Stimulated activated CD4-positive, alpha-beta T cell treated with anti-CD3 and anti-CD28 coated beads, Interleukin-2, amount 100 ng/mL, for 48 hours (primary cell): ENCODE results near the gene BCAT1.
A peak's percentile ranks its signal among the peaks of the same experiment; 100 is the strongest.
"Not testable (repeated sequence)": the region's sequence is repeated elsewhere in the genome, so short reads cannot be mapped to it uniquely, and the experiment has no call there.

Experiments used
- DNase-seq, 2 donors: peaks; one replicate each; pipeline ENCODE4 v3.0.0-alpha.2; 2020

The BCAT1 gene

DNA sequence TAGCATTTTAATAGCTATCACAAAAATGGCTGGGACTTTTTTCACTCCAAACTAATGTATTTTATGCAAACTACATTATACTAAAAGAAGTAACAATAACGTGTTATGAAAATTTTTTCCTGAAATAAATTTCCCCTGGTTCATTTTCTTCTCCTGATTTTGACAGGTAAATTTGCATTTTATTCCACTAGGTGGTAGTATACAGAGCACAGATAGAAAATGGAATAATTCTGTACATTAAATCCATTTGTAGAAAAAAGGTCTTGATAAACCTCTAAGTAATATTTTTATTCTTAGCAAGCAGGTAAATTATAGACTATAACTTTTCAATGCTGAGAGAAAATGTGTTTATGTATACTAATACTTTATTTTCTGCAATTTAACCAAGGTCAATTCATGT lies 96.5 kb downstream of the BCAT1 start:
- DNase-seq, result no peak

DNA sequence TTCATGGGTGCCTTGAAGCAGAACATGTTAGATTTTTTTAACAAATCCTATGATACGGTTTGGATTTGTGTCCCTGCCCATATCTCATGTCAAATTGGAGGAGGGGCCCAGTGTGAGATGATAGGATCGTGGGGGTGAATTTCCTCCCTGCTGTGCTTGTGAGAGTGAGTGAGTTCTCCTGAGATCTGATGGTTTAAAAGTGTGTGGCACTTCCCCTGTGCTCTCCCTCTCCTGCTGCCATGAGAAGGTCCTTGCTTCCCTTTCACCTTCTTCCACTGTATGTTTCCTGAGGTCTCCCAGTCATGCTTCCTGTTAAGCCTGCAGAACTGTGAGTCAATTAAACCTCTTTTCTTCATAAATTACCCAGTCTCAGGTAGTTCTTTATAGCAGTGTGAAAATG lies 97.0 kb downstream of the BCAT1 start:
- not testable (repeated sequence) for DNase-seq

DNA sequence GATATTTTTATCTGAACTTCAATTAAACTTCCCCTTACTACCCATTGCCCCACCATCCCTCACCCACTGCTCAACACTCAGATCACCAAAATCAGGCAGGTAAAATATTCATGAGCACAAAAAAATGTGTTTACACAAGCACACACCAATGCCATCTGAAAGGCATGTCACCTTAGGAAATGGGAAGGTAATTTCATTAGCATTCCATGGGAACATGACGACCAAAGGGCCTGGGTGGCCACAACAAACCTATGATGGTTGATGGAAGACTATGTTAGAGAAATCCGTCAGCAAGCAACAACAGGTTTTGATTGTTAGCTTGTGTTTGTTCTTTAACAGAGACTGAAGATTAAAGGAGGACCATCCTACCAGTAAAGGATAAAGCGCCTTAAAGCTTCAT lies 97.6 kb downstream of the BCAT1 start:
- DNase-seq, result no peak

DNA sequence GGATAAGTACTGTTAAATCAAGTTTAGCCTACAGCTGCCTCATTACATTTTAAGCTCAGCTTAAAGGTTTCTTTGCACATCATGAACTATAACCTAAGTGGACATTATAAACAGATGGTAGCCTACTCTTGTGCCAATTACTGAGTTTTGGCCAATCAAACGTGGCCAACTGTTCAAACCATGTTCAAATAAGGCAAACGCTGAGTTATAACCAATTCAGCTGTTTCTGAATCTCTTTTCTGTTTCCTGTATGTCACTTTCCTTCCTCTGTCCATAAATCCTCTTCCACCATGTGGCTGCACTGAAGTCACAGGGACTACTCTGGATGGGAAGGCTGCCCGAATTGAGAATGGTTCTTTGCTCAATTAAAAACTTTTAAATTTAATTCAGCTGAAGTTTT lies 98.4 kb downstream of the BCAT1 start:
- no peak for DNase-seq

DNA sequence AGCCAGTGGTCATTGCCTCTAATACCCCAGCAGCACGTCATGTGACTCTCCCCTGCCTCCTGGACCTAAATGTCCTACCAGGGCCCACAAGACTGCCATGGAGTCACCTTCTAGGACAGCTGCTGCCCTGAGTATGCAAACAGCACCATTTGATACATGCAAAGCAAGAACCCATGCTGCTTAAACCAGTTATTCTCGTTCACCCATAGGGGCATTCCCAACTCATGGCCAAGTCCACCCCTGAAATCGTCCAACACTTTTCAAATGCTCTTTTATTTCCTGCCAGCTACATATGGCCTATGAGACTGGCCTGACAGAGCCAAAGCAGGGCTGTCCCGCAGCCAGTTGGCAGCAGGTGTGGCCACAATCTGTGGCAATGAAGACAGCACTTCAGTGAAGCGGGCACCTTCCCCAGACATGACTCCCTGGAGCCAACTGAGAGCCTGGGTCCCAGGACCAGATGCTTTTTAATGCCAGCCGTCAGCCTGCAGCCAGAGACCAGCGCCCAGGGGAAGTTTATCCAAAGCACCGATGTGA lies 99.9 kb downstream of the BCAT1 start:
- no peak for DNase-seq

DNA sequence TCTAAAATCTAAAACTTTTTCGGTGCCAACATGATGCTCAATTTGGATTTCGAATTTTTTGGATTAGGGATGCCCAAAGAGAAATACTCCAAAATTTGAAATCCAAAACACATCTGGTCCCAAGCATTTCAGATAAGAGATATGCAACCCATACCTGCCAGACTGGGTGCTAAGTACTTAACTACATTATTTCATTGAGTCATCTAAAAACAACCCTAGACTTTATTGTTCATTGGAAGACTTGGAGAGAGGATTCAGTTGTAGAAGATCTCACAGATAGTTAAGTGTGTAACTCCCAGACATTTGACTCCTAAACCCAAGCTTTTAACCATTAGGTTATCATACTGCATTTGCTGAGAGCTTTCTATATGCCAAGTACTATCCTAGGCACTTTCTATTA lies 102.2 kb downstream of the BCAT1 start:
- DNase-seq, result no peak

DNA sequence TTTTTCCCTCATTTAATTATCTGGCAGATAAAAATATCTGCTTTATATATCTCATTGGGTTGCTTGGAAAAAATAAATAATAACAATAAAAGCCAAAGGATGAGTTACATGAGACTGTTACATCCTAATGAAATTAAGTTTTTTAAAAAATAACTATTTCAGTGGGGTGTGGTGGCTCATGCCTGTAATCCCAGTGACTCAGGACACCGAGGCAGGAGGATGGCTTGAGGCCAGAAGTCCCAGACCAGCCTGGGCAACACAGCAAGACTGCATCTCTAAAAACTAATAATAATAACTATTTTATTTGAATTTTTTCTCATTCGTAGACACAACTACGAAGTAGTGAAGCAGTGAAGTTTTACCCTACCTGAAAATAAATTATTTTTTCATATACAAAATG lies 103.3 kb downstream of the BCAT1 start:
- no peak for DNase-seq

DNA sequence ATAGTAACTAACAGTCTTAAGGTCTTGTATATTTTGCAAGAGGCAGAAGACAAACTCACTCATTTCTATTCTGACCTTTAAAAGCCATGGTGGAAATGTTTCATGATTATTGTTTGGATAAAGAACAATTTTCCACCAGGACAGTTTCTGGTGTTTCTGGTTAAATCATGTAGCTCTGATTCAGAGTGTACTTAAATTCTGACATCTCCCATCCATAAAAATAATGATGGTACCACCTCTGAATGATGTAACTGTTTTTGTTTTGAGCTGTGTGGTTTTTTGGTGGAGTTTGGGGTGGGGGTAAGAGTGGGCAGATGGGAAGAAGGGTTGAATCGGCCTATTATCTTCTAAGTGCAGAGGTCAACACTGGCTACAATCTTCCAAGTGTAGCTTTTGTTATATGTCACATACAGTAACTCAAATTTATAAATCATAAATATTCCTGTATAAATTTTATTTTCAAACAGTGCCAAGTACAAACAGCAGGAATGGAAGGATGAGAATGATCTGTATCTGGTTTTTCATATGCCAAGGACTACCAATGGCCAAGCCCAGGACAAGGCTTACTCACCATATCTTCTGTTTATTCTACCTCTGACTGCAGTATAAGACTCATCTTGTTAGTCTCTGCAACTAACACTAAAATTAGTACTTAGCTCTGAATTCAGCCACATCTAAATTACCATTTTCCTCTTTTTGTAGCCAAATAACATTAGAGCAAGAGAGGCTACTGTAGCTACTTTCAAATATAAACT lies 108.7 kb downstream of the BCAT1 start:
- DNase-seq, result no peak

DNA sequence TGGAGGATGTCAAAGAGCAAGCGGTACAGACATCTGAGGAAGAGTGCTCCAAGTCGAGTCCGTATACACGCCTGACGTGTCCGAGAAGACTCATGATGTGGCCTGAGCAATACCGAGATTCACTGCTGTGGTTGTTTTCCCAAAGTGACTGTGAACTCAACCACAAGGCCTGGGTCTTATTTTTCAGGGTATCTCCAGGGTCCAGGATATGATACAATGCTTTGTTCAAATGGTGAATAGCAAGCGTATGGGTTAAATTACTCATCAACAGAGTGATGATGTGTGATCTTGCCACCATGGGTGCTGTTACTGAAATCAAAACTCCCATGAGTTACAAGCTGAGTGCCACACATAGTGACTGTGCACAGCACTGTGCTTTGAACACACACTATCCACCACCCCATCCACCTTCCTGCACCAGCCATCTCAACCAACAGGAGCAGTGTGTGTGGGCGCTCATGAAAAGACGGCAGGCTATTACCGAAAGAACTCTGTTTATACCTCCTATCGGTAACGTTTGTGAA lies 109.6 kb downstream of the BCAT1 start:
- DNase-seq, result peak; percentile 60 to 64

DNA sequence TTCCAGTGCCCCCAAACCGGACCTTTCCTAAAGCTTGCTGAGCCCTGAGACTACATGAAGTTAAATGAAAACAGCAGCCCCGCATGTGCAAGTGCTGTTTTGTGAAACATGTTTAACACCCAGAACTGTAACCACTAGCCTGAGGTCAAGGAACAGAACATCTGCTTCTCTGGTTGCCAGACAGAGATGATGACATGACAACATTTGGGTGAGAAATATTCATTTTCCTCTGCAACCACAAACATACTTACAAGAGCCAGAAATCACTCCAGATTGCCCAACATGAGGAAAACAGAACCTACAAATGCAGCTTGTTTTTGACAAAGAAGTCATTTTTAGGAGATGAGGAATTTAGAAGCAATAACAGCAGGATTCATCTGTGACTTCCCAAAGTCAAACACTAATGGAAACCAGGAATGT lies 110.4 kb downstream of the BCAT1 start:
- peak in 1 of 2 donors; percentile 20 for DNase-seq

DNA sequence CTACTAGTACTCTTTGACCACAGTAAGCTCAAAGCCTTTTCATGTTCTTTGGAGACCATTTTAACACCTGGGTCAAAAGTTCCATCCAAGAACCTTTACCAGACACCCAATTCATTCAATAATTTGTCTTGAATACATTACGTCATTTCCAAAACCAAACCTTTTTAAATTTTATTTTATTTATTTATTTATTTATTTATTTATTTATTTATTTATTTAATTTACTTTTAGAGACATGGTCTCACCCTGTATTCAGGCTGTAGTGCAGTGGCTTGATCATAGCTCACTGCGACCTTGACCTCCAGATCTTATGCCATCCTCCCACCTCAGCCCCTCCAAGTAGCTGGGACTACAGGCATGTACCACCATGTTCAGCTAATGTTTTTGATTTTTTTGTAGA lies 113.5 kb downstream of the BCAT1 start:
- DNase-seq, result no peak

DNA sequence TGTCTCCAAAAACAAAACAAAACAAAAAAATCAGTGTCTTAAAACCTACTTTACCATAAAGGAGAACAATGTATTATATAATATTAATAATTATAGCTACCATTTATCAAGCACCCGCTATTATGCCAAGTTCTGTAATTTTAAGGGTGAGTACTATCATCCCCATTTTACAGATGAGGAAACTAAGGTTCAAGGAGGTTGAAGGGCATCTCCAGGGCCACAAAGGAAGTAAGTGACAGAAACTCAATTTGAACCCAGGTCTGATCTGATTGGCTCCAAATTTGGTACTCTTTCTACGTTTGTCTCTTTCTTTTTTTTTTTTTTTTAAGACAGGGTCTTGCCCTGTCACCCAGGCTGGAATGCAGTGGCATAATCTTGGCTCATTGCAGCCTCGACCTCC lies 115.4 kb downstream of the BCAT1 start:
- DNase-seq, result no peak

DNA sequence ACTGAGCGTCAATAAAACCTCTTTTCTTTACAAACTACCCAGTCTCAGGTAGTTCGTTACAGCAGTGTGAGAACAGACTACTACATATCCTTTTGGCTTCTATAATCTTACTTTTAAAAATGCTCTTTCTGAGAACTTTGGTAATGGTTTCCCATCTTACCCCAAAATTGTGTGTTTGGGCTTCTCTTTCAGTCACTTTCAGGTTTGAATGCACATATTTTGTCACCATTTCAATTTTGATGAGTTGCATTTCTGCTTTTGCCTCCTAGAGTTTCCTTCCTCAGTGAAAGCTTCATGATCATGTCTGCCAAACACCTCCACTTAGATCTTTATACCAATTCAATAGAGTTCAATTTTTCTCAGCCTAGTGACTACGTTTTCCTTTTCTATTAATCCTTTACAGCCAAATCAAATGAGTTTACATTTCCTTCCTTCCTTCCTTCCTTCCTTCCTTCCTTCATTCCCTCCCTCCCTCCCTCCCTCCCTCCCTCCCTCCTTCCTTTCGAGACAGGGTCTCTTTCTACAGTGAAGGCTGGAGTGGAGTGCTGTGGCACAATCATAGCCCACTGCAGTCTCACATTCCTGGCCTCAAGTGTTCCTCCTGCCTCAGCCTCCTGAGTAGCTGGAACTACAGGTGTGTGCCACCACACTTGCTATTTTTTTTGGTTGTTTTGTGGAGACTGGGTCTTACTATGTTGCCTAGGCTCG lies 124.9 kb downstream of the BCAT1 start:
- no peak for DNase-seq

DNA sequence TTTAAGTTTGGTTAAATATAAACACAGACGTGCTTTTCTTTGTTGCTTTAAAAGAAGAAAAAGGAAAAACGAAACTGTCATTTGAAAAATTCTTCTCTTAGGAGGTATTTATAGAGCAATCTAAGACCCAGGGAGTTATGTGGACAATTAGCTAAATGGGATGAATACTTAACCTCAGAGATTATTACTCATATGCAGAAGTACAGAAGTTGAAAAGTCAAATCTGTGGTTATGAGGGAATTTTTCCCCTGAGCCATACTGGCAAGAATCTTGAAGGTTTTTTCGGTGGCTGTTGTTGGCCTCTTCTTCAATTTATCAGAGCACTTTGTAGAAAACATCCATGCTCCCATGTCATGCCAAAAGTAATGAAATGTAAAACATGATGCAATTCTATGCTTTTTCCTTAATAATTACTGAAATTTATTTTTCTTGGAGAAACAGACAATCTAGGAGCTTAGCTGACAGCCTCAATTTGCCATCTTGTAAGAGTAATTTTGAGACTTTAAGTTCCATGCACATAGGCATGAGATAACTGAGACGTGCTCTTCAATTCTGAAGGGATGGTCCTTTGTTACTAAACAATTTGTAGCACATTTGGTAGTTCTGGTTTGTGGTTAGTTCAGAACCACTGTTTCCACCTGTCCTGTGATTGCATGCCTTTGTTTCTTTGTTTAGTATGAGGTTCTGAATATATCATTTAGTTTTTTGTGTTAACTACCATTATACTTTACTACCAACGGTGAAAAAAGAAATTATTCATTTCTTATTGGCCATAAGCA lies 126.6 kb downstream of the BCAT1 start:
- DNase-seq, result no peak

DNA sequence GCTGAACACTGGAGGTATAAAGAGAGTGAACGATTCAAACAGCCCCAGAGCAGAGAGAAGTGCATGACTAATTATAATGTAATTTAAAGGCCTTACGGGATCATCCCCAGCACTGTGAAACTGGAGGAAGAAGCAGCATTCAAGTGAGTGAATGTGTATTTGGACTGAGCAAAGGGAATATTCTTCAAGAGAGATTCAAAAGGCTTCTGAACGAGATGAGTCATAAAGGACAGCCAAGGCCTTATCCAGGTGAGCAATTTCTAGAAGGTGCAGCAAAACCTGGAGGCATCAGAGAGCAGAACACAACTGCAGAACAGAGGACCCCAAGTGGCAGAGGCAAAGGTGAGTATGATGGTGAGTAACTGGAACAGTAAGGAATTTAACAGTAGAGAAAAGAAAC lies 127.2 kb downstream of the BCAT1 start:
- DNase-seq, result no peak

DNA sequence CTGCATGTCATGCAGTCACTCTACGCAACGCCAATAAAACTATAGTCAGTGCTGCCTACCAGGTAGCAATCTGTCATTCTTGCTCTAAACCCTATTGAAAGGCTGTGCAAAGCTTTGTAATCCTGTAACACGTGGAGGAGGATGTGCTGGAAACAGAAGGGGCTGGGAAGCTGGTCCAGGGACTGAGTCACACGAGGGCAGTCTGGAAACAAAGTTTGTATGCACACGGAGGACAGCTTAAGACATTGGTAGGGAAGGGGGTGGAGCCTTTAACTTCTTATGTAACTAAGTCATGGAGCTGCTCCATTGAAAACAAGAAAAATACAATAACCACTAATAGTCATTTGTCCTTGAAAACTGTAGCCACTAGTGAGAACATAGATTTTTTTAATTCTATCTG lies 128.0 kb downstream of the BCAT1 start:
- DNase-seq, result no peak

DNA sequence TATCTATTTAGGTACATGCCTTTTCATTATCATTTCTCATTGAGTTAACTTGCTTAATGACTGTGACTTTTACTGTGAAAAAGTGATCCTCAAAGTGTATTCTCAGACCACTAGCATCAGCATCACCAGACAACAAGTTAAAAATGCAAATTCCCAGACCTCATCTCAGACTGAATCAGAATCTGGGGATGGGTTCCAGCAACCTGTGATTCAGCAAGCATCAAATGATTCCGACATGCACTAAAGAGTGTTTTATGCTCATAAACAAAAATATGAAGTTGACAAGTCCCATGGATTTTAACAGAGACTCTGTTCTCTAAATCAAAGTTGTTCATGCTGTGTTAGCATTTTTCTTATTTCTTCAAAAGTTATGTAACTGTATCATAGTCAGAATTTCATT lies 130.6 kb downstream of the BCAT1 start:
- DNase-seq, result no peak

DNA sequence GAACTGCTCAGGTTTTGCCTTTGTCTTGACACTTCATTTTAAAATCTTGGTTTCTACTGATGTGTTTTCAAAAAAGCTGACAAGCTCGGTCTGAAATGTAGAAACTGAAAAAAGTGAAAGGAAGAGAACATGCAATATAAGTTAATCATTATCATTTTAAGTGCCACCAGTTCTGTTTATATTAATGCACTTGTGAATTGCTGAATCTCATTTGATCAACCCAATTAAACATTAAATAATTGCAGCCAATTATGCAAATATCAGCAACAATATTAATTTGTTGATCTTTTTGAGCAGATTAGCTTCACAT lies 133.8 kb downstream of the BCAT1 start:
- no peak for DNase-seq

DNA sequence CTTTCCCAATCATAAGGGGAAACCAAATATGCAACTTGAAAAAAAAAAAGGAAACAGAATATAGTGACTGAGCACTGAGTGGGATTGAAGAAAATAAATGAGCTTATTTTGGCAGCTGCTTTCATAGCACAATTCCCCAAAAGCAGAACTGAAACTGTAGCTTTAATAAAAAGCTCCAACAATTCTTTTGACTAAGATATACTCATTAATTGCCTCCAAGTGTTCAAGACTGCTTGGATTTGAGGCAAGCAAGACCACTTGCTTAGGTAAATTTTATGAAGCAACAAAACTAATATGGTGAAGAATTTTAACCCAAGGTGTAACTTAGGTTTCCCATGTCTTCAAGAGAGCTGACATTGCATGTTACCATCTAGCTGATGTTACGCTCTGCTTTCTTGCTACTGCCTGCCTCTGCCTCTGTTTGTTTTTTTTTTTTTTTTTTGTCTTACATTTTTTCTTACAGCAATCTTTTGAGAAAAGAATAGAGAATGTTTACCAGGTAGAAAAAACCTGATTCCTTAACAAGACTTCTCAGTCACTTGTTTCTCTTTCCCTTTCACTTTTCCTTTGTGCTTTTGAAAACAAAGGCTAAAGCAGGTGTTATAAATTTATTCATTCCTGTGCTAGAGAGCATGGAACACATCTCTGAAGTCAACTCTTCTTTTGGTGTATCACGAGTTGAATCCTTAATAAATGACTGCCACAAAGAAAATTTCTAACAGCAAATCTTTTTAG lies 134.4 kb downstream of the BCAT1 start:
- DNase-seq, result no peak

DNA sequence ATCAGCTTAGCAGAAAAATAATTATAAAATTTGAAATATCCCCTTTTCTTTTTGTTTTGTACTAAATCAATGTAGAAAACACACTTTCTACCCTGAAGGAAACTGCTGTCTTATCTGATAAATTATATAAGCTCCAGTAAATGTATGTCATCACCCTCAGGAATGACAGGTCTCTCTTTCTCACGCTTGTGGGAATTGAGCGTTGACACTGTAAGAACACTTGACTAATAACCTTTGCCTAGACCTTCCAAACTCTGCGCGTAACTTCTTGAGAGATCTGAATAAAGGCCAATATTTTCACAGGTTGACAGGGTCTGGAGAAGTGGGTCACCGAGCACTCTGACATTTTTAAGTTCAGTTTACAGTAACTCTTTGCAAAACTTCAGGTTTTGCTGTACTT lies 138.5 kb downstream of the BCAT1 start:
- no peak for DNase-seq

DNA sequence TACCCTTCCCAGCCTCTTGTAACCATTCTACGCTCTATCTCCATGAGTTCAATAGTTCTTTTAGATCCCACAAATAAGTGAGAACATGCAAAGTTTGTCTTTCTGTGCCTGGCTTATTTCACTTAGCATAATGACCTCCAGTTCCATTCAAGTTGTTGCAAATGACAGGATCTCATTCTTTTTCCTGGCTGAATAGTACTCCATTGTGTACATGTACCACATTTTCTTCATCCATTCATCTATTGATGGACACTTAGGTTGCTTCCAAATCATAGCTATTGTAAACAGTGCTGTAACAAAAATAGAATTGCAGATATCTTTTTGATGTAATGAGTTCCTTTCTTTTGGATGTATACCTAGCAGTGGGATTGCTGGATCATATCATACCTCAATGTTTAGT lies 139.6 kb downstream of the BCAT1 start:
- DNase-seq, result not testable (repeated sequence)

DNA sequence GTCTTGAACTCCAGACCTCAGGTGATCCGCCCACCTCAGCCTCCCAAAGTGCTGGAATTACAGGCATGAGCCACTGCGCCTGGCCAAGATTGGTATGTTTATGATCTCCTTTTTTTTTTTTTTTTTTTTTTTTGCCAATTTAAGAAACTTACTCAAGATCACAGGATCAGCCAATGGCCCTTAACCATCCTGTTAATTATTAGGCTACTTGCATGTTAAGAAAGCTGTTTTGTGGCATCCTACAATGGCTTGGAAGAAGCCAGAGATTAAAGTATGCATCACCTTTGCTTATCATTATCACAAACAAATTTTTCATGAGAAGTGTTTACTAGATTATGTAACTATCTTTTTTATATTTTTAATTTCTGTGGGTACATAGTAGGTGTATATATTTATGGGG lies 140.2 kb downstream of the BCAT1 start:
- DNase-seq, result no peak

DNA sequence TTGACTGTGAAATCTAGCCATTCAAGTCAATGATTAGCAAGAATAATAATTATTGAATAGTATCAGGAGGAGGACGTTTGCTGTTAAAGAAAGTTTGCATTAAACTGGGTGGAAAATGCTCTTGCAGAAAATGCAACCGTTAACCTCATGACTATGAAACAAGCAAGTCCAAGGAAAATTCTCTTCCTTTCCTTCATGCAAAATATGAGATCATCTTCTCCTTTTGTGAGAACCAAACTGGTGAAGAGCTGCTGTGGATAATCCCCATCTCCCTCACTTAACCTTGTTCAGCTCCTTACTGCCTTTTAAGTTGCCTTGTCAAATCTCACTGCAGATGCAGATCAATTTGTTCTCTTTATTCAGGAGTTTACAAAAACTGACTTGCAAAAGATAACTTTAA lies 142.5 kb downstream of the BCAT1 start:
- DNase-seq, result no peak
